BE2C (cell line): ENCODE results near the gene MTERF1.

ENCODE experiments used
- DNase-seq: peaks from one replicate; pipeline ENCODE4 v3.0.0-alpha.2; 2020
- H3K27me3 ChIP-seq: fragments of 250-450 bp; sonication (Bioruptor Pico); 2 replicates; pipeline ENCODE4 v1.5.1; 2020; ENCODE audit warnings: mild to moderate bottlenecking
- H3K36me3 ChIP-seq: fragments of 250-450 bp; sonication (Bioruptor Pico); 2 replicates; pipeline ENCODE4 v1.5.1; 2020; ENCODE audit warnings: mild to moderate bottlenecking
- H3K4me1 ChIP-seq: fragments of 250-450 bp; sonication (Bioruptor Pico); 2 replicates; pipeline ENCODE4 v1.5.1; 2020
- H3K4me3 ChIP-seq: 2 replicates; pipeline ENCODE4 v1.5.1; 2011; ENCODE audit warnings: low read depth, low read length
- H3K9me3 ChIP-seq: fragments of 250-450 bp; sonication (Bioruptor Pico); 2 replicates; pipeline ENCODE4 v1.5.1; 2020
- TF ChIP-seq, protein P1 (sequence below): IDR thresholded peaks from 2 replicates; pipeline ENCODE4 v1.5.1; 2012; ENCODE audit warnings: mild to moderate bottlenecking, low read depth, low read length

Gene MTERF1

GRCh38 chr7:91847876-91848588 is 32.5 kb downstream of the MTERF1 start:
- no peak for DNase-seq
- H3K4me1 ChIP-seq = no peaks in the 10 kb centered on the region
- TF ChIP-seq, protein P1, sequence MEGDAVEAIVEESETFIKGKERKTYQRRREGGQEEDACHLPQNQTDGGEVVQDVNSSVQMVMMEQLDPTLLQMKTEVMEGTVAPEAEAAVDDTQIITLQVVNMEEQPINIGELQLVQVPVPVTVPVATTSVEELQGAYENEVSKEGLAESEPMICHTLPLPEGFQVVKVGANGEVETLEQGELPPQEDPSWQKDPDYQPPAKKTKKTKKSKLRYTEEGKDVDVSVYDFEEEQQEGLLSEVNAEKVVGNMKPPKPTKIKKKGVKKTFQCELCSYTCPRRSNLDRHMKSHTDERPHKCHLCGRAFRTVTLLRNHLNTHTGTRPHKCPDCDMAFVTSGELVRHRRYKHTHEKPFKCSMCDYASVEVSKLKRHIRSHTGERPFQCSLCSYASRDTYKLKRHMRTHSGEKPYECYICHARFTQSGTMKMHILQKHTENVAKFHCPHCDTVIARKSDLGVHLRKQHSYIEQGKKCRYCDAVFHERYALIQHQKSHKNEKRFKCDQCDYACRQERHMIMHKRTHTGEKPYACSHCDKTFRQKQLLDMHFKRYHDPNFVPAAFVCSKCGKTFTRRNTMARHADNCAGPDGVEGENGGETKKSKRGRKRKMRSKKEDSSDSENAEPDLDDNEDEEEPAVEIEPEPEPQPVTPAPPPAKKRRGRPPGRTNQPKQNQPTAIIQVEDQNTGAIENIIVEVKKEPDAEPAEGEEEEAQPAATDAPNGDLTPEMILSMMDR = no peak
- H3K36me3 ChIP-seq = no peaks in the 10 kb centered on the region
- no peaks in the 10 kb centered on the region for H3K27me3 ChIP-seq
- no peaks in the 10 kb centered on the region for H3K9me3 ChIP-seq
- H3K4me3 ChIP-seq = no peak overlapping the region

GRCh38 chr7:91847231-91847630 is 33.3 kb downstream of the MTERF1 start:
- H3K36me3 ChIP-seq = no peaks in the 10 kb centered on the region
- TF ChIP-seq, protein P1 = no peak
- no peak overlapping the region for H3K4me3 ChIP-seq
- DNase-seq = no peak
- no peaks in the 10 kb centered on the region for H3K9me3 ChIP-seq
- H3K4me1 ChIP-seq = no peaks in the 10 kb centered on the region
- H3K27me3 ChIP-seq = no peaks in the 10 kb centered on the region

- TF ChIP-seq, protein P1 = no peak
Observed at GRCh38 chr7:91846436-91846835, 34.1 kb downstream of the MTERF1 start.

GRCh38 chr7:91843831-91844230 is 36.7 kb downstream of the MTERF1 start:
- Histone ChIP-seq H3K4me3 (no peak overlapping the region), H3K36me3 (no peaks in the 10 kb centered on the region)

More at GRCh38 chr7:91846436-91846835, 34.1 kb downstream of the MTERF1 start:
- Histone ChIP-seq H3K27me3 (no peaks in the 10 kb centered on the region), H3K36me3 (no peaks in the 10 kb centered on the region), H3K4me3 (no peak overlapping the region), H3K9me3 (no peaks in the 10 kb centered on the region), H3K4me1 (no peaks in the 10 kb centered on the region)
- no peak for DNase-seq

DNA sequence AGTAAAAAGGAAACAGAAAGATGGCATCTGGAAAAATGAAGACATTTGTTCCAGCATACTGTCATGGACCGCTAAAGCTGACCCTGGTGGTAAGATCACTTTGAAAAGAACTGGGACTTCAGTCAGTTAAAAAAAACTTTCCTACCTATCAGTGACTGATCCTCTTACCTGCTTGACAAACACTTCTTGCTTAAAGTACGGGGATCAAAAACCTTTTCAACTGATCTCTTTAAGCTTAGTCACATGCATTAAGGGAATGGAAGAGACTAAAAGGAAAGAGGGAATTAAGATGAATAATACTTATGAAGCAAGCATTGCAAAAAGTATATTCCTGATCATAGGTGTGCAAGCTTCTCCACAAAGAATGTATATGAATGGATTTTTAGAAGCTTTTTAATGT is 42.1 kb downstream of the MTERF1 start:
- H3K4me1 ChIP-seq = no peaks in the 10 kb centered on the region
- peaks cover 15% of the 10 kb centered on the region for H3K27me3 ChIP-seq
- H3K9me3 ChIP-seq = no peaks in the 10 kb centered on the region
- TF ChIP-seq, protein P1 = no peak
- DNase-seq = no peak
- H3K36me3 ChIP-seq = no peaks in the 10 kb centered on the region
- no peak overlapping the region for H3K4me3 ChIP-seq

More at GRCh38 chr7:91843831-91844230, 36.7 kb downstream of the MTERF1 start:
- TF ChIP-seq, protein P1 = no peak
- no peak for DNase-seq
- Histone ChIP-seq H3K4me1 (no peaks in the 10 kb centered on the region), H3K9me3 (no peaks in the 10 kb centered on the region), H3K27me3 (no peaks in the 10 kb centered on the region)

GRCh38 chr7:91837397-91838070 is 43.0 kb downstream of the MTERF1 start:
- TF ChIP-seq, protein P1 = no peak
- no peak for DNase-seq
- Histone ChIP-seq H3K9me3 (no peaks in the 10 kb centered on the region), H3K36me3 (no peaks in the 10 kb centered on the region), H3K4me3 (no peak overlapping the region), H3K27me3 (peaks cover 24% of the 10 kb centered on the region), H3K4me1 (no peaks in the 10 kb centered on the region)
